Activated T-cell treated with anti-CD3 and anti-CD28 coated beads for 4 hours (primary cell): ENCODE measurements around the gene PLAAT2.
"Not testable (repeated sequence)": the region's sequence is repeated elsewhere in the genome, so short reads cannot be mapped to it uniquely, and the experiment has no call there.

Experiments used
- DNase-seq: peaks from one replicate; pipeline ENCODE4 v3.0.0-alpha.2; 2020

PLAAT2 gene

DNA sequence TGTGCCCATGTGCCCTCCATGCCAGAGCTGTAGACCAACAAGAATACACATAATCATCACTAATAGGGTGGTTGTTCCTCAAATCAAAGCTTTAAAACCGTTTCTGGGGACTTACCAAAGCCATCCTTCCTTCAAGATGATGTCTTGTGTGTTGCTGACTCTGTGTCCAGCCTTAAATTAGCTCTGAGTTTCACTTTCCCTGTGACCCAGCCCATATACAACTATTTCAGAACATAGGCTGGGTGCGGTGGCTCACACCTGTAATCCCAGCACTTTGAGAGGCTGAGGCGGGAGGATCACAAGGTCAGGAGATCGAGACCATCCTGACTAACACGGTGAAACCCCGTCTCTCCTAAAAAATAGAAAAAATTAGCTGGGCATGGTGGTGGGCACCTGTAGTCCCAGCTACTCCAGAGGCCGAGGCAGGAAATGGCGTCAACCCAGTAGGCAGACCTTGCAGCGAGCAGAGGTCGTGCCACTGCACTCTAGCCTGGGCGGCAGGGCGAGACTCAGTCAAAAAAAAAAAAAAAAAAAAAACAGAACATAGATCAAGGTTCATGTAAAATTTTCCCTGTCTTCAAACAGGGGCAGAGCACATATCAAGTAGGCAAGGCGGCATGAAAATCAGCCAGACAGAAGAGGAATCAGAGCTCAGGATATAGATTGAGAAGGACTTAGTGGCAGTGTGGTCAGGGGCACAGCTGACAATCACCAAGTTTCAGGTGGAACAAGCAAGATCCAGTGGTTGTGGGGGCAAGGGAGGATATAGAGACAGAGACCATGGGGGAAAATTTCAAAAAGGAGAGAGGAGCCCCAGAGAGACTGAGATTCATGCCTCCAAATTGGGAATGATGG, at the start of gene PLAAT2:
PLAAT2 (minus strand) TSS at position 179 of the 855 bp plus-strand sequence; CDS start at position 124, 55 bp downstream.
- no peak for DNase-seq

DNA sequence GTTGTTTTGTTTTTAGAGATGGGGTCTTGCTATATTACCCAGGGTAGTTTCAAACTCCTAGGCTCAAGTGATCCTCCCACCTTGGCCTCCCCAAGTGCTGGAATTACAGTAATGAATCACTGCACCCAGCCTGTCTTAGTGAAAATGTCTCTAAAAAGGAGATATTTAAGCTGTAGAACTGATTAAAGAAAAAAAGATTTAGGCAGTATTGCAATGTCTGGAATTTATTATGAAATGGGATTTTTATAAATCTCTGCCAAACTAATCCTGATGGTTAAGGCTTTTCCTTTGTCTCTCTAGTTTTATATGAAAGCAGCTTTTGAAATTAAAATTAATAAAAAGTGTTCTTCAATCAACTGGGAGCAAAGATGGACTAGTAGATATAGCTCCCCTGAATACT, 49.0 kb upstream of the PLAAT2 start:
- DNase-seq = no peak

DNA sequence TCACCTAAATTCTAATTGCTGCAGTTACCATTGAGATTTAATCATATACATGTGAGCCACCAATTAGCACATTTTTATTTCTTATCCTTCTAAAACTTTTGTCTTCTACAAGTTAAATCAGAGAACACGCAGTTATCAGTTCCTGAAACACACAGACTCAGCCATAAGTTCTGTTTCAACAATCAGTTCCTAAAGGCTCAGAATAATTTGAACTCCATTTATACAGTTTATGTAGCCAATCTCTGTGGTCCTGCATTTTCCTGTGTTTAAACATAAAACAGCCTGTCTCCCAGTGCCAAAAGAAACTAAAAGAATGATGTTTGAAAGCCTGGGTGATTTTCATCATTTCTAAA, 48.2 kb upstream of the PLAAT2 start:
- DNase-seq = no peak

- DNase-seq = no peak
Measured at GRCh38 chr11:63610604-63611394, 47.6 kb upstream of the PLAAT2 start.

GRCh38 chr11:63609971-63610580, 46.9 kb upstream of the PLAAT2 start:
- DNase-seq = no peak

DNA sequence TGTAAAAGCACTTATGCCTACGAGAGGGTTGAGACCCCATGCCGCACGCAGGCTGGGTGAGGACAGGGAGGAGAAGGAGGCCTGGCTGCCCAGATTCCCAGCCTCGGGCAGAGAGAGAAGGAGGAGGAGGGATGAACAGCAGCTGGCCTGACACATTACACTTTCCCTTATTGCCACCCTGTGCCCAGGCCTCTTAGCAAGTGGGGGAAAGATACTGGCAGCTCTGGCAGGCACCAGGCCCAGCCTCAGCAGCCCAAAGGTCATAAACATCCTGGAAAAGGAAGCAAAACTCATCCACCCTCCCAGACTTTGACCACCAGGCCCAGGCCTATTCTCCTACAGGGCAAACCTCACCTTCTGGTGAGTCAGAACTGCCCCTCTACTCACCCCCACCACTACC, 46.4 kb upstream of the PLAAT2 start:
- DNase-seq = no peak

DNA sequence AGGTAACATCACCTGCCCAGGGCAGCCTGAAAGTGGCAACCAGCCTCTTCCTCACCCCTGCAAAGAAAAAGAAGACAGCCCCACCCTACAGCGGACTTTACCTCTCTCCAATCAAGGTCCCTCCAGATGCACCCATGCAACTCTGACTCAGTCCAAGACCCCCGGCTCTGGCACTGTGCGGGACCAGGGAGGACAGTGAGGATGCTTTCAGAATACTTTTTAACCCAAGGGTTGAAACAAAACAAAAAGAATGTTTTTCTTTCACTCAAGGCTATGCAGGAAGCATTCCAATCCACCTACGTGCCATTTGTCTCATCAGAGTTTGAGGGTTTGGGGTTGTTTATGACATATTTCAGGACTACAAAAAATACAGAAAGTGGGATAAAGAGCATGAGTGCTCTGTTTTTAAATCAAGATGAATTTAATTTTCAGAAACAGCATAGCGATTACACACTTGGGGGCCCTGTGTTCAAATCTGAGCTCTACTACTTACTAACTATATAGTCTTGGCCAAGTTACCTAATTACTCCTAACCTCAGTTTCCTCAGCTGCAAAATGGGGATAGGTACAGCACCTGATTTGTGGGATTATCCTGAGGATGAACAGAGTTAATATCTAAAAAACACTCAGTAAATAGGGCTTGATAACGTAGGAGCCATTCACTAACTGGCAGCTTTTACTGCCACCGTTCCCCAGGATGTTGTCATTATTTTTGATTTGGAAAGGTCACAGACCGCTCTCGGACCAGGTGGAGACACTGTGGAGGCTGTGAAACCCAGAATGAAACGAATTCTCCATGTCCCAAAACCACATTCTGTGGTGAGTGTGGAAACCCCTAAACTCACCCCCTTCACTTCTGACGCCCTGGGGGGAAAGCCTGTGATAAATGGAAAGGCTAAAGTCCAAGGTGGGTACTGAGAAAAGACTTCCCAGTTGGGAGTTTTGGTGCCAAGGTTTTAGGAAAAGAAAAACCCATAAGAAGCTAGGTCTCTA, 45.5 kb upstream of the PLAAT2 start:
- no peak for DNase-seq

GRCh38 chr11:63603180-63603518, 40.0 kb upstream of the PLAAT2 start:
- no peak for DNase-seq

DNA sequence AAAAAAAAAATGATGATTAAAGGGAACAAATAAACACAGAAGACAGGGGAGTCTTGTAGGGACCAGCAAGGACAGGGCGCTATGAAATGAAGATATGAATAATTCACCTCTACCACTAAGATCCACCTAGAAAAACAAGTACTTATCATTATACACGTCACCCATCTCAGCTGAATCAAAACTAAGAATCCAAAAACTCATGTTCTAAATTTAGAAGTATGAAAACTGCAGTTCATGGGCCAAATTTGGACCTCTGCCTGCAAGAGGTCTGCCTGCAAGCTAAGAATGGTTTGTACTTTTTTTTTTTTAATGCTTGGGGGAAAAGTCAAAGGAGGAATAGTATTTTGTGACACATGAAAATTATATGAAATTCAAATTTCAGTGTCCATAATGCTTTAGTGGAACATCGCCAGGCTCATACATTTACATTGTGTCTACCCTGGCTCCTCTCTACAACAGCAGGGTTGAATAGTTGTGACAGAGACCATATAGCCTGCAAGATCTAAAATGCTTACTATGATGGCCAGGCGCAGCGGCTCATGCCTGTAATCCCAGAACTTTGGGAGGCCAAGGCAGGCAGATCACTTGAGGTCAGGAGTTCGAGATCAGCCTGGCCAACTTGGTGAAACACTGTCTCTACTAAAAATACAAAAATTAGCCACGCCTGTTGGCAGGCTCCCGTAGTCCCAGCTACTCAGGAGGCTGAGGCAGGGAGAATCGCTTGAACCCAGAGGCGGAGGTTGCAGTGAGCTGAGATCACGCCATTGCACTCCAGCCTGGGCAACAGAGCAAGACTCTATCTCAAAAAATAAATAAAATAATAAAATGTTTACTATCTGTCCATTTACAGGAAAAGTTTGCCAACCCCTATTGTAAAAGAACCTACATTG, 39.4 kb upstream of the PLAAT2 start:
- not testable (repeated sequence) for DNase-seq

- no peak for DNase-seq
Measured at GRCh38 chr11:63599211-63600122, 36.3 kb upstream of the PLAAT2 start.

DNA sequence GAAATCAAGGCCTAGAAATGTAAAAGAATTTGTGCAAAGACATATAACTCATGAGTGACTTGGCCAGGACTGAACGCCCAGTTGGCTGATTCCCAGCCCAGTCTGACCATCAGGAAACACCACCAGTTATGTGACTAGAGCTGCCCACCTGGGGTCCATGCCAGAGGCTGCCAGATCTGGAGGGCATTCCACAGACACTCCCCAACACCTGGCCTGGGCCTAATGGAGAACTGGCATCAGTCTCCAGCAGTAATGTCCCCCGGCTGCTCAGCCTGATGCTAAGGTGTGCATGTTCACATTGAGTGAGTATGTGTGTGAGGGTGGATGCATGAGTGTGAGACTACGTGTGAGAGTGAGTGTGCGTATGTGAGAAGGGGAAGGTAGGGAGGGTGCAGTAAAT, 35.4 kb upstream of the PLAAT2 start:
- DNase-seq = no peak

- no peak for DNase-seq
Measured at GRCh38 chr11:63595296-63595695, 32.1 kb upstream of the PLAAT2 start.

- DNase-seq = no peak
Measured at GRCh38 chr11:63592975-63593395, 29.8 kb upstream of the PLAAT2 start.

- no peak for DNase-seq
Measured at GRCh38 chr11:63590024-63590788, 27.0 kb upstream of the PLAAT2 start.

DNA sequence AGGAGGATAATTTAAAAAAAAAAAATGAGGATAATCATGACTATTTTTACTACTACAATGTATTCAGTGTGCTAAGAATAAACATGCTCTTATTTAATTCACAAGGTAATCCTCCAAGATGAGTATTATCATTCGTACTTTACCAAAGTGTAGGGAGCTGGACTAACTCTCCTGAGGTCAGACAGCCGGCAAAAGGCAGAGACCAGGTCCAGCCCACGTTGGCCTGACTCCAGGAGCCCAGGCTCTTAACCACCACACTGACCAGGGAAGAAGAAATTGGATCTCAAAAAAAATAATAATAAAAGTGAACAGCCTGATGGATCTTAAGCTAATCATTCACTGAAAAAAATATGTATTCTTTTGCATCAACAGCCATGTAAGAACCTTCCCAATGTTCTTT, 25.8 kb upstream of the PLAAT2 start:
- no peak for DNase-seq

GRCh38 chr11:63586451-63587166, 23.4 kb upstream of the PLAAT2 start:
- DNase-seq = no peak

- DNase-seq = no peak
Measured at GRCh38 chr11:63583357-63583677, 20.1 kb upstream of the PLAAT2 start.

- DNase-seq = not testable (repeated sequence)
Measured at GRCh38 chr11:63581224-63581623, 18.0 kb upstream of the PLAAT2 start.

- not testable (repeated sequence) for DNase-seq
Measured at GRCh38 chr11:63578882-63579281, 15.7 kb upstream of the PLAAT2 start.
